GM18870 (cell line): ENCODE data around the gene HMGCS2.
"Not testable (repeated sequence)": the region's sequence is repeated elsewhere in the genome, so short reads cannot be mapped to it uniquely, and the experiment has no call there.

Experiments
- ATAC-seq: cut with Tn5 transposase; IDR thresholded peaks from one replicate; pipeline ENCODE4 v1.9.1; 2021; ENCODE audit warnings: moderate library complexity; ENCODE audit not compliant: unreplicated experiment

Gene HMGCS2

DNA sequence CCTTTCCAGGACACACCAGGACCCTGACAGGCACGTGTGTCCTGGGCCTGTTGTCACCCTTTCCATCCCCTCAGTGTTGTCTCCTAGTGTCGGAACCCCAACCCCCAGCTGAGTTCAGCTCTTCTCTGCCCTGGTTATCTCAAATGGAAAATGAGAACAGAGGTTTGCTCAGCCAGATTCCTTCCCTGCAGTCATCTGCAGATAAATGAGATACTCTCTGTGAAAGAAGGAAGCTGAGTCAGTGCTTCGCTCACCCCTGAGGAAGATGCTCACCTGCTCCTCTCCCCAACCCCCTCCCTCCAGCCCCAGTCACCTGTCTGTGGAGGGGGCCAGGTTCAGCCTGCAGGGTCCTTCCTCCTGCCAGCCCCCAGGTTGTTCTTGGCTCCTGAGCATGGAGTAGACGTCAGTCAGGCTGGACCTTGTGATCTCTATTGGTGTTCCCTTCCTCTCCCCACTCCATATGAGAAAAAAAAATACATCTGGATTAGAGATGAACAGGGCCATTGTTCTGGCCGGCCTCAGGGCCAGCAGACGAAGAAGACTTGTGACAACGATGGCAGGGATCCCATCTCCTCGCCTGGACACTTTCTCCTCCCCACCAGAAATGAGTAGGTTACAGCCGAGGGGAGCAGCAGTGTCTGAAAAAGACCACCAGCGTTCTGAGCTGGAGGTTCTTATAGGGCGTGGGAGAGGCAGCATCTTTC is 36.1 kb downstream of the HMGCS2 start:
- no peak for ATAC-seq

DNA sequence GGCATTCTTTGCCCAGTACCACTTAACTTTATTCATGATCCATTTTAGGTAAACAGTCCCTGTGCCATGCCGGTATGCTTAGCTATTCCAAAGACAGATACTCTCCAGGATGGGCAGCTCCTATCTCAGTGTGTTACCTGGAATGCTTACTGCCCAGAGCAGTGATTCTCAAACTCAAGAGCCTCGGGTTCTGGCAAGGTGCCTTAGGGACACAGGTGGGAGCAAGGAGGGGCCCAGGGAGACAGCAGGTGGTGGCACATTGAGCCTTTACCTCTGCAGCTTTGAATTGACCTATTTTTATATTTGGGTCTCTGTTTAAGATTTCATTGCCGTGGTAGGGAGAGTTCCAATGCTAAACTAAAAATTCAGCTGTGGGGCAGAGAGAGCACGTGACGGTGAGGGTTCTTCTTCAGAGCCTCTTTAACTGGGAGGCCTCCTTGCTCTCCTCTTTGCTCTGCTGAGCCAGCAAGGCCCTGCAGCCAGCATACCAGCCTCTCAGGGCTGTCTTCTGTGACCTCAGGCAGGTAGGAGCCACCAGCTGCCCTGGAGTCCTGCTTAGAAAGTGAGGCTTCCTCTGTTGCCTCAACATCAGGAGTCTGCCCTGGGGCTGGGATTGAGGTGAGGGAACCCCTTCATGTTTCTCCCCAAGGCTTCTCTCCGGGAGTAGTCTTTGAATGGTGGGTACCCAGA is 36.8 kb downstream of the HMGCS2 start:
- ATAC-seq, result no peak

DNA sequence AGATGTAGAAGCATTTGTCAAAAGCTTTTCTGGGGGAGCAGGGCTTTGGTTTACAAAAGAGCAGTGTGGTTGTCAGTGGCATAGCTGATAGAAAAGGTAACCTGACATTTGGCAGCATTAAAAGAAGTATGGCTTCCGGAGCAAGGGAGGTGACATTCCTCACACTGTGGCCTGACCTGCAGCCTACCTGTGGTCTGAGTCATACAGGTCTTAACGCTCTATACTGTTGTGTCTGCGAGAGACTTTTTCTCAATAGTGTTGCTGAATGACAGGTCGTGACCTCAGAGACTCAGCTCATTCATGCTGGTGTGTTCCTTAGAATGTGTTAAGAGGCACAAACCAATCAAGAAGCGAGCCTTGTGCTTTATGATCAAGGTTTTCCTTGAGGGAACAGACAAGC is 37.6 kb downstream of the HMGCS2 start:
- ATAC-seq, result no peak

DNA sequence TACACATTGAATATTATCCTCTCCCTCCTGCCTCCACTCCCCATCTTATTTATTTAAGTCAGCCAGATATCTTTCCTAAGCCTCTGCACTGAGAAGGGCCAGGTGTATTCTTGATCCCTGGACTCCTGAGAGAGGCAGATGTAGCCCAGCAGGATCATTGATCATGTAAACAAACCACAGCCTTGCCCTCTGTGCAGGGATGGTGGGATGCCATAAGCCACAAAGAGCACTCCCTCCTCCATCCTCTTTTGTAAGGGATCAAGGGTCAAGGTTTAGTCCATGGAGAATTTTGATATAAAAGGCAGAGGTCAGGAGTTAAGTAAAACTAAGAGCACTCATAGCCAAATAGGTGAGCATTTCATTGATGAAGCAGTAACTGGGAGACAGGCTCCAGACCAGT is 39.7 kb downstream of the HMGCS2 start:
- ATAC-seq, result no peak

DNA sequence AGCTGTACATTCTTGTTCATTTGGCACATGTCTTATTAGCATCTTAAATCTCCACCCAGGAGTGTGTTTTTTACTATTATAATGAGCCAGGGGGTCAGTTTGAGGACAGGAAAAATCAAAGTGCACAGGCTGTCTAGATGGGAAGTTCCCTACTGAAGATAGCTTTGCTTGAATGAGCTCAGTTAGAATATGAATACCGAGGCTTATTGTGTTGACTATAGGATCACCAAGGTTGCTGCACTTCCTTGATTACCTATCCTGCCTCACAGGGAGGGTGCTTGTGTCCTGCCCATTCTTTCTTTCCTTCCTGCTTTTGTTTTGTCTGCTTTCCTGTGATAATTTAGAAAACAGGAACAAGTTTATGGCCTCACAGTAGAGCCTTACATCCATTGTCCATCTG is 40.7 kb downstream of the HMGCS2 start:
- ATAC-seq, result peak; percentile 48

DNA sequence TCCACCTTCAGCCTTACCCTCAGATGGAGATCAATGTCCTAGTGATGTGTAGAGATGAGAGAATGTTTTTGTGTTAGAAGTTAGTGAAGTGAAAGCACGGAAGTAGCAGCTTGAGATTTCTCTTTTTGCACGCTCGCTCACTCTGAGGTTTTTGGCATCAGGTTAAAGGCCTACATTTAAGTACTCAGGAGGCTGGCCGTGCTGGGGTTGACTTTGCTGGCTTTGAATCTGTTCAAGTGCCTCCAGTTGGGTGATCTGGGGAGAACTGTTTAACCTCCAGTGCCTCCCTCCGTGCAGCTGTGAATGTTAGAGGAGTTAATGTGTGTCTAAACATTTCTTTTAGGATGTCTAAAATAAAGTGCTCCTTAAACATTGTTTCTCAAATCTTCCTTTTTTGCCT is 43.1 kb downstream of the HMGCS2 start:
- ATAC-seq, result no peak

DNA sequence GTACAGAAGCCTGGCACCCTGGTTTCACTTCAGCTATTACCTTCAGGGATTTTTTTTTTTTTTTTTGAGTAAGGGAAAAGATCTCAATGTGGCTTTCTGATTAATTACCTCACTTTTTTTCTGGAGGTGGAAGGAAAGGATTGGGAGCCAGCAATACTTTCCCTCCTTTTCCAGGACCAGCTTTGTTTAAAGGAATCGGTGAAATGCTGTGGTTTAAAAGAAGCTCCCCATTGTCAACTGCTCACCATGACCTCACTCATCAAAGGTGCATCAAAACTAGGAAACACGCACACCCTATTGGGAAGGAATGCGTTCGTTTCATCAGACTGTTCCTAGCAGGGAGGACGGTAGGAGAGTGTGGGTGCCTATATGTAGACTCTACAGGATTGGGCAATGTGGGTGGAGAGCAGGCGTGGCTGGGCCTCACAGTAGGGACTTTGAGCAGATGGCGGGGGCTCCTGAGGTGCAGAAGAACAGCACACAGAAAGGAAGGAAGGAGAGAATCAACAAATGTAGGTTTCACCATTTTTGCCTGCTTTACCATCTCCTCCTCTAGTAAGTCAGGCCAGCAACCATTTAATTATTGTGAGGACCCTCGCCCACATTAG is 44.0 kb downstream of the HMGCS2 start:
- ATAC-seq, result no peak

DNA sequence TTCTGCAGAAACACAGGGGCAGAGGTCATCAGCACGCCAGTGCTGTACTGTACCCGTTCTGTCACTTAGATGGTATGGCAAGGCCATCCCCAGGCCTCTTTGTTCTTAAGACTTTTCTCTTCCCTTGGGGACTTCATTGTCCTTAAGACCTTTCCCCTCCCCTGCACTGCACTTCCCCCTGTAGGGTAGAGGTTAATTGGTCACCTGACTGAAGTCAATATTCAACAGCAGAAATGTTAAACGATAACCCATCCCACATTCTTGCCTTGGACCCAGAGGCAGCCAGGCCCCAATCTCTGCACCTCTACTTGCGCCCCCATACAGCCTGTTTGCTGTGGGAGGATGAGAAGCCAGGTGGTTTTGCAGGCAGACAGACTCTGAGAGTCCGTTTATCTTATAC is 46.8 kb downstream of the HMGCS2 start:
- no peak for ATAC-seq

DNA sequence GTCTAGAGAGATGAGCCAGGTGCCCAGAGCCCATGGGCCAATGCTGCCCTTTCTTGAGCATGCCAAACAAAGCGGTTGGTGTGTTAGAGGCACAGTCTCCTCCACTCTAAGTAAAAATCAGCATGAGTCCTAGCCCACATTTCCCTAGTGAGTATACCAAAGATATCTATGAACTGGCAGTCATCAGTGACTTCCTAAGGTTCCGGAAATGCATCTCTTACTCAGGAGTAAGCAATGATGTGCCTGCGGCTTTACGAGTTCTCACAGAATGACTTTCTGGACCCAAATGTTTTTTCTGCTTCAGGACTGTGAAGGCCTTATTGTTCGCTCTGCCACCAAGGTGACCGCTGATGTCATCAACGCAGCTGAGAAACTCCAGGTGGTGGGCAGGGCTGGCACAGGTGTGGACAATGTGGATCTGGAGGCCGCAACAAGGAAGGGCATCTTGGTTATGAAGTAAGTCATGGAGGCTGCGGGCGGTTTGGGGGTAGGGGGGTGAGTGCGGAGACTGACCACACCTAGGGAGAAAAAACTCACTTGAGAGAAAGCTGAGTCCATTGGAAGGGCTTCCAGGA is 47.8 kb downstream of the HMGCS2 start:
- no peak for ATAC-seq

DNA sequence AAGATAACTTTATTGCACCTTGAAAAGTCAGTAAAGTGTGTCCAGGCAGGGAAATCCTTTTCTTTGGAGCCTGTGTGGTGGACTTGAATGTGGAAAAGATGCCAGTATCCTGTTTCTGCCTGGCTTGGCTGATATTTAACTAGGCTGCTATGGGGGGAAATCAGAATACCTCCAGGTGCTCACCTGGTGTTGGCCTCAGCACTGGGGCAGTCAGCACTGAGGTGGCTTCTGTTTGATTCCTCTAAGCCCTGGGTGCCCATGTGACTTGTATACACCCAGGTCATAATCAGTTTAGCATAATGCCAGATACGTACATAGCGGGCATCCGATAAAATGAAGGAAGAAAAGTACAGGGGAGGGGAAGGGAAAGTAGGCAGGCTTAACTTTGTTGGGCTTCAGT is 49.7 kb downstream of the HMGCS2 start:
- no peak for ATAC-seq

DNA sequence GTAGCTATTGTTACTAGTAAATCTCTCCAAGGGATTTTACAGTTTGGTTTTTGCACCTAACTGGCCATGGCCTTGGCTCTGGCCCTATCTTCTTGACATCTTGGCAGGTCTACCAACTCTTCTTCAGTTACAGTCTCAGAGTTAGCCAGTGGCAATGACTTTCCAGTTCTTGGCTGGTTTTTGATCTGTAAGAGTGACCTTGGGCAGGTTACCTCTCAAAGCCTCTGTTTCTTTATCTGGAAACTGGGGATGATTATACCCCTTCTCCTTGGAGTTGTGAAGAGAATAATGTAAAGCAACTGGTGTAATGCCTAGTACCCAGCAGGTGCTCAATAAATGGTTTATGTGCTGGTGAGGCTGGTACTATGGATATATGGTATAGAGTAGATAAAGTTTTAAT is 50.3 kb downstream of the HMGCS2 start:
- no peak for ATAC-seq

DNA sequence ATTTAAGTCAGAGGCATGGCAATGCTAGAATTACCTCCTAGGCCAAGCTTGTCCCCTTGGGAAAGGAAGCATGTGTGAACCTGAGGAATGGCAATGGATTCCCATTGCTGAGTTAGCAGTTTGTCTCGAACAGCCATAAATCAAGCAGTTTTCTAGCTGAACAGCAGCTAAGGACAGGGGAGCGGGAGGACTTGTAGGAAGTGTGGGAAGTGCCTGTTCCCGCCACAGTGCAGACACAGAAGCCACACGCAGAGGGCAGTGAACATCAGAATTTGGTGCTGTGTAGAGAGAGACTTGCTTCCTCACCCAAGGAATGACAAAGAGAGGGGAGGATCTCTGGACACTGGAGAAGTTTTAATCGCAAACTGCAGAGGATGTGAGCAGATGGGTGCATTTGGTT is 53.2 kb downstream of the HMGCS2 start:
- no peak for ATAC-seq

DNA sequence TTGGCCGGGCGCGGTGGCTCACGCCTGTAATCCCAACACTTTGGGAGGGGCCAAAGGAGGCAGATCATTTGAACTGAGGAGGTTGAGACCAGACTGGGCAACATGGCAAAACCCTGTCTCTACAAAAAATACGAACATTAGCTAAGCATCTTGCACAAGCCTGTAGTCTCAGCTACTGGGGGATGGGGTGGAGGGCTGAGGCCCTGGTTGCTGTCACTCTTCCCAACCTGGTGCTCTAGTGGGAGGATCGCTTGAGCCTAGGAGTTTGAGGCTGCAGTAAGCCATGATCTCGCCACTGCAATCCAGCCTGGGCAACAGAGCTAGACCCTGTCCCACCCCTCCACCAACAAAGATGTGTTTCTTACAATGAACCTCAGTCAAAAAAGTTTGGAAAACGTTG is 54.1 kb downstream of the HMGCS2 start:
- ATAC-seq, result no peak

DNA sequence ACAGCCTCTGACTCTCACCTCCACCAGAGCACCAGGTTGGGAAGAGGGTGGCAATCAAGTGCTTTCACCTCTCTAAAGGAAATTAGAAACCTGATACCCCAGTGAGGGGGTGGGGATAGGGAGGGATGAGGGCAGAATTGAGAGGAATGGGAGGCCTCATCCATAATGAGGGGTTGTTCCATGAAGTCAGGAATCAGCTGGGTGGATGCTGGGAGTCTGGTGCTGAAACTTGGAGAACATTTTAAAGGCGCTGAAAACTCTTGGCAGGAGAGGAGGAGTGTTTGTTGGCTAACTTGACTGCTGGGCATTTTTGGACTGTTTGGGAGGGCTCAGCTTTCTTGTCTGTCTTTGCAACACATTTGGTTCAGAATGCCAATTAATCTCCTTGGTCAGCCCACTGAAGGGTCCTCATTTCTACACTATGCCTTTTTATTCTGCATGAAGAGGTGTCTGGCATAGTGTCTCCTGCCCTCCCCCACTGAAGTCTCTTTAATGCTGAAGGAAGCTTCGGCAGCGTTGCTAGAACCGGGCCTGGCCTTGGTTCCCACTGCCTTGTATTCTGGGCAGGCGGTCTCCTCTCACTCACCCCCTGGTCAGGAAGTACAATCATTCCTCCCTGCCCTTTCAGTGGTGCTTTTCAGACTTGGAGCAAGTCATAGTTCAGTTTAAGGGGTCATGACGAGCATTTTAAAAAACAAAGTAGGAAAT is 54.8 kb downstream of the HMGCS2 start:
- no peak for ATAC-seq

DNA sequence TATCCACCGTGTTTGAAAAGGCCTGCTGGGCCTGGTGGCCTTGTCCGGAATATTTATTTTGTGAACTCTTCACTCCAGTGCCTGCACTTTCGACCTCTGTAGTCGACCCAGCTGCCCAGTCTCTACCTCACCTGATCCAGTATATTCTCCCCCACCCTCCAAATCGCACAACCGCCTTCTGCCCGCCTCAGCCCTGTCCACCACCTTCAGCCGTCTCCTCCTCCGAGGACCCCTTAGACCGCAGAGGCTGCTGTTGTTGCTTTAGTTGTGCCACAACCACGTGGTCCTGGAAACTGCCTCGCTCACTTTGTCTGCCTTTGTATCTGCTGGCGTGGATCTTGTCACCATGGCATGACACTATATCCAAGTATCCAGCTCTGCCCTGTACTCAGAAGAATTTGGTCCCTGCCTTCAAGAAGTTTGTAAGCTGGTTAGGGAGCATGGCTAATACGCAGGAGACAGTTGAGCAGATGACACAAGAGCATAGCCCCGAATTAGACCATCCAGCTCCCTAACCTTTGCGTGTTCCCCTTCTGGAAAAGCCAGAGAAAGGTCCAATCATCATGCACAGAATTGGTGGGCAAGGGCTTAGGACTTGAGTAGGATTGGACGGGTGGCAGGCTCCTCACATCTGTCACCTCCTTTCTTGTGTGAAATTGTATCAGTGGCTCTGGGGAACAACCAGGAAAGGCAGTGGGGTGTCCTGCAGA is 55.5 kb downstream of the HMGCS2 start:
- no peak for ATAC-seq

DNA sequence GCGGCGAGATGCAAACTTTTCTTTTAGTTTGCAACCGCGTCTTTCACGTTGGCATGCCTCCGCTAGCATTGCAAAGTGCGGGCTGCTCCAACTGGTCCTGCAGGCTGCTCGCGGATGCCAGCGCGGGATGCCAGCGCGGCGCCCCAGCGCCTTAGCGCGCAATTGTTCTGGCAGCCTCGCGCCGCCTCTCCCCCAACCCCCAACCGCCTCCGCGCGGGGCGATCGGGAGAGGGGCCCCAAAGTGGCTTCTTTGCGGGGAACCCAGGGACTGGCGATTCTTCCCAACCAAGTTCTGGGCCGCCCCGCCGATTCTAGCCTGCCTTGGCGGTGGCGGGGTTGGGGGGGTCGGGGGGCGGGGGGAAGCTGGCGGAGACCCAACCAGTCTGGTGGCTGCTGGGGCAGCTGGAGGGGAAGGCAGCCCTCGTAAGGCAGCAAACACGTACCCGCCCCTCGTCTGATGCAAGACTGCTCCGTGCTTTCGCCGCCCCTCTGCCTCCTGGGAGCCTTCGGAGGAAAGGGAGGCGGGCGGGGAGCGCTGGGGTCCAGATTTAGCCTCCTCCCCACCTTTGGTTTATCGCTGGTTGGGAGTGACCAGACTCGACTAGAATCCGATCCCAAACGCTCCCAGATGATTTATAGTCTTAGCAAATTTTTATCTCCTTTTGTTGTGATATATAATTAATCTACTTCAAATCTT is 56.2 kb downstream of the HMGCS2 start:
- ATAC-seq, result no peak

DNA sequence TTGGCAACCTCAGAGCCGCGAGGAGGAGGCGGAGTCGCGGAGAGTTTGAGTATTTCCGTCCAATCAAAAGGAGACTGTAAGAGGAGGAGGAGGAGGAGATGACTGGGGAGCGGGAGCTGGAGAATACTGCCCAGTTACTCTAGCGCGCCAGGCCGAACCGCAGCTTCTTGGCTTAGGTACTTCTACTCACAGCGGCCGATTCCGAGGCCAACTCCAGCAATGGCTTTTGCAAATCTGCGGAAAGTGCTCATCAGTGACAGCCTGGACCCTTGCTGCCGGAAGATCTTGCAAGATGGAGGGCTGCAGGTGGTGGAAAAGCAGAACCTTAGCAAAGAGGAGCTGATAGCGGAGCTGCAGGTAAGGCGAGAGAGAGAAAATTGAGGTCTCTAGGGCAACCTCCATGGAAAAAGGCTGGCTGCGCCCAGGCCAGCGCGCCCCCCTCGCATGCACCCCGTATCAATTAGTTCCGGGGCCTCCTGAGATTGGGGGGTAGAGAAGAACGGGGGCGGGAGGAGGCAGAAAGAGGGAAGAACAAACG is 56.8 kb downstream of the HMGCS2 start, which contains the start of gene PHGDH:
Gene PHGDH (plus strand): TSS at position 131 of the 538 bp plus-strand sequence. CDS start 89 bp downstream, at position 220.
- ATAC-seq, result no peak

DNA sequence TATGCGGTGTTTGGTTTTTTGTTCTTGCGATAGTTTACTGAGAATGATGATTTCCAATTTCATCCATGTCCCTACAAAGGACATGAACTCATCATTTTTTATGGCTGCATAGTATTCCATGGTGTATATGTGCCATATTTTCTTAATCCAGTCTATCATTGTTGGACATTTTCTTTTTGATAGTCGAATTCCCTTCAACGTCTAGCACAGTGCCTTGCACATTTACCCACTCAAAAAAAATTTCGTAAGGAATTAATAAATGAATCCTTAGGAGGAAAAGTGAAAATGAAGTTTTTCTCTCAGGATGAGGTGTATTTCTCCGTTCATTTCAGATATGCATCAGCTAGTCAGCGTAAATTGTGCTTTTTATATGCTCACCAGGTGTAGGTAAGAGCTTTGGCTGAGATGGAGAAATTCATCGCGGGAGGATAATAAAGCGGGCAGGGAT is 57.3 kb downstream of the HMGCS2 start:
- ATAC-seq, result not testable (repeated sequence)

DNA sequence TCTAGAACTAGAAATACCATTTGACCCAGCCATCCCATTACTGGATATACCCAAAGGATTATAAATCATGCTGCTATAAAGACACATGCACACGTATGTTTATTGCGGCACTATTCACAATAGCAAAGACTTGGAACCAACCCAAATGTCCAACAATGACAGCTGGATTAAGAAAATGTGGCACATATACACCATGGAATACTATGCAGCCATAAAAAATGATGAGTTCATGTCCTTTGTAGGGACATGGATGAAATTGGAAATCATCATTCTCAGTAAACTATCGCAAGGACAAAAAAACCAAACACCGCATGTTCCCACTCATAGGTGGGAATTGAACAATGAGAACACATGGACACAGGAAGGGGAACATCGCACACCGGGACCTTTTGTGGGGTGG is 62.1 kb downstream of the HMGCS2 start:
- ATAC-seq, result not testable (repeated sequence)
